Kidney epithelial cell (primary cell): ENCODE results near the gene PADI1. TPM values are rescaled to one million over a fixed set of nuclear protein-coding genes. Genes with fewer than 3 reads are reported as not detected.

Experiments used
- DNase-seq: peaks from one replicate; pipeline ENCODE4 v3.0.0-alpha.2; 2010; ENCODE audit warnings: low read depth
- H3K27me3 ChIP-seq: 2 replicates; pipeline ENCODE4 v1.6.0; 2011; ENCODE audit warnings: low read length; ENCODE audit not compliant: control insufficient read depth, insufficient read depth
- H3K36me3 ChIP-seq: 2 replicates; pipeline ENCODE4 v1.5.1; 2011; ENCODE audit warnings: low read length; ENCODE audit not compliant: control insufficient read depth, insufficient read depth
- H3K4me3 ChIP-seq: 2 replicates; pipeline ENCODE4 v1.5.1; 2011; ENCODE audit warnings: low read depth, mild to moderate bottlenecking, control low read depth, low read length
- CTCF ChIP-seq: IDR thresholded peaks from 2 replicates; pipeline ENCODE4 v1.5.1; 2011; ENCODE audit warnings: mild to moderate bottlenecking, moderate library complexity, low read length, control low read depth, inconsistent platforms; ENCODE audit not compliant: insufficient read depth, poor library complexity, severe bottlenecking
- total RNA-seq: library from RNA; depleted of rRNA; stranded (reverse); fragments of >200 nt; gene quantifications from 2 replicates; pipeline ENCODE4 v1.2.3, GENCODE V29; 2015

PADI1 gene
- total RNA-seq, 1 donor from 2014 or later, result 2.4 TPM

GRCh38 chr1:17161926-17162800, 42.8 kb upstream of the PADI1 start:
- TF ChIP-seq CTCF, result no peak
- Histone ChIP-seq H3K36me3 (no peaks in the 10 kb centered on the region), H3K4me3 (no peak overlapping the region), H3K27me3 (no peaks in the 10 kb centered on the region)
- DNase-seq, result no peak

- peak; percentile 59 for DNase-seq
Measured at GRCh38 chr1:17162941-17163340, 42.0 kb upstream of the PADI1 start.

GRCh38 chr1:17163371-17163770, 41.6 kb upstream of the PADI1 start:
- TF ChIP-seq CTCF, result no peak
- Histone ChIP-seq H3K36me3 (no peaks in the 10 kb centered on the region), H3K4me3 (no peak overlapping the region), H3K27me3 (no peaks in the 10 kb centered on the region)
- no peak for DNase-seq

More at GRCh38 chr1:17162941-17163340, 42.0 kb upstream of the PADI1 start:
- H3K4me3 ChIP-seq, result no peak overlapping the region
- no peaks in the 10 kb centered on the region for H3K27me3 ChIP-seq
- no peak for TF ChIP-seq CTCF
- no peaks in the 10 kb centered on the region for H3K36me3 ChIP-seq

- no peaks in the 10 kb centered on the region for H3K27me3 ChIP-seq
Measured at GRCh38 chr1:17163789-17164666, 40.9 kb upstream of the PADI1 start.

GRCh38 chr1:17165823-17166222, 39.1 kb upstream of the PADI1 start:
- Histone ChIP-seq H3K36me3 (no peaks in the 10 kb centered on the region), H3K27me3 (no peaks in the 10 kb centered on the region), H3K4me3 (no peak overlapping the region)
- TF ChIP-seq CTCF, result no peak
- no peak for DNase-seq

More at GRCh38 chr1:17163789-17164666, 40.9 kb upstream of the PADI1 start:
- Histone ChIP-seq H3K4me3 (no peak overlapping the region), H3K36me3 (no peaks in the 10 kb centered on the region)
- no peak for DNase-seq
- no peak for TF ChIP-seq CTCF
